ENCODE results near the gene MTSS2. TPM values are rescaled to one million over a fixed set of nuclear protein-coding genes. Genes with fewer than 3 reads are reported as not detected.
A peak's percentile ranks its signal among the peaks of the same experiment; 100 is the strongest.

The MTSS2 gene
- total and polyA plus RNA-seq, 2 of the 8 experiments (the other 6 are each of a cell fraction or from before 2014, with no cell fraction given), result 23.3 to 36.7 TPM

DNA sequence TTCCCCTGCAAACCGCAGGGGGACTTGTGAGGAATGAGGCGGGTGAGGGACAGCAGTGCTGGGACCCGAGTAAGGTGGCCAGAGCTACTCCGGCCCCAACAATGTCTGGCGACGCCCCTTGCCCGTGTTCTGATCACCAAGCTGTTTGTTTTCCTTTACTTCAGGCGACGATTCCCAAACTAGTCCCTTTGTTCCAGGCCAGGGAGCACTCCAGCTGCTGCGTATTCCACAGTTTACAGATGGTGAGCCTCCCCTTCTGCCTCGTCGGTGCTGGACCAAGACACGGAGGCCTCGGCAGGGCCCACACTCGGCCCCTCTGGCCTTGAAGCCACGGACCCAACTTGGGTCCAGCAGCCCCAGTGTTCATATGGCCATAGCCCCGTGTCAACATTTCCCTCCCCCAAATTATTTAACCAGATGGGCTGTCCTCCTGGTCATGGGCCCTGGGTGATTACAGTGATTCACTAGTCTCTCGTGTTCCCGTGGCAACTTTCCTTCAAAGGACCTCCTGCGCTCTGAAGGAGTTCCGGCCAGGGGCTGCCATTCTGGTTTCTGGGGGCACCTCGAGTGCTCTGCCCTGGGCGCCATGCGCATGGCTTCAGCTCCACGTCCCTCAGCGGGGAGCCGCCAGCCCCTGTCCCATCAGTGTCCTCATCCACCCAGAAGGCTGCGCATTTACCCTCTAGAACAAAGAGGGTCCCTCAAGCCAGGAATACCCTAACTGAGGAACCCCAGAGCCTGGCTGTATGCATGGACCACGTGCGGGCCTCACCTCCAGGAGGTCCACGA is 24.8 kb upstream of the MTSS2 start:
- H2AFZ ChIP-seq (ENCODE audit: low read length), result no peak overlapping the region
- TF ChIP-seq POU5F1 (IDR thresholded peaks at IDR 0.05; ENCODE audit: low read depth, low read length) (no peak), EP300 (IDR thresholded peaks at IDR 0.05; ENCODE audit: borderline replicate concordance in 1 of 2, low read depth in 2 of 2, low read length in 2 of 2) (no peak), SUZ12 (IDR thresholded peaks at IDR 0.05; ENCODE audit: low read length) (no peak), JUN (IDR thresholded peaks at IDR 0.05; ENCODE audit: low read depth, low read length) (no peak), SIN3A (conservative IDR thresholded peaks at IDR 0.05 in 1 of 2, IDR thresholded peaks at IDR 0.05 in 1 of 2; ENCODE audit: low read depth in 1 of 2, low read length in 2 of 2) (no peak), RAD21 (IDR thresholded peaks at IDR 0.05 in 1 of 2, conservative IDR thresholded peaks at IDR 0.05 in 1 of 2; ENCODE audit: low read depth in 2 of 2, low read length in 2 of 2) (no peak), TBP (IDR thresholded peaks at IDR 0.05; ENCODE audit: low read depth, low read length) (no peak), EZH2 (IDR thresholded peaks at IDR 0.05; ENCODE audit: low read depth, low read length, severe bottlenecking) (no peak), SRF (IDR thresholded peaks at IDR 0.05; ENCODE audit: low read depth, low read length) (no peak), SP2 (IDR thresholded peaks at IDR 0.05; ENCODE audit: low read length) (no peak)
- TF ChIP-seq, protein P1, sequence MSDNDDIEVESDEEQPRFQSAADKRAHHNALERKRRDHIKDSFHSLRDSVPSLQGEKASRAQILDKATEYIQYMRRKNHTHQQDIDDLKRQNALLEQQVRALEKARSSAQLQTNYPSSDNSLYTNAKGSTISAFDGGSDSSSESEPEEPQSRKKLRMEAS (IDR thresholded peaks at IDR 0.05), result no peak

More for the DNA sequence above, 24.8 kb upstream of the MTSS2 start:
- Histone ChIP-seq H3K23ac (ENCODE audit: insufficient read length) (no peak overlapping the region), H2BK12ac (ENCODE audit: low read depth, low read length) (0 out of 2 replicates have a peak overlapping the region, but pooled peaks have one; percentile 63), H3K56ac (replicated peaks; ENCODE audit: insufficient read length, low read depth, low read length) (no peak overlapping the region), H3K4me1 (replicated peaks in 1 of 4; ENCODE audit: control insufficient read depth in 3 of 4, insufficient read depth in 4 of 4, low read length in 3 of 4) (peaks cover 4 to 39% (median 25%) of the 10 kb centered on the region in 4 experiments), H2BK20ac (ENCODE audit: low read length) (no peak overlapping the region), H3K23me2 (ENCODE audit: low read depth, low read length) (no peaks in the 10 kb centered on the region), H4K91ac (replicated peaks; ENCODE audit: insufficient read length, low read length) (peak overlapping the region; percentile 11), H3K14ac (ENCODE audit: insufficient read length) (no peak overlapping the region), H3K79me2 (ENCODE audit: control insufficient read depth in 1 of 2, insufficient read depth in 2 of 2, low read length in 2 of 2) (no peaks in the 10 kb centered on the region), H3K9ac (replicated peaks in 1 of 4; ENCODE audit: extremely low read depth in 1 of 4, low read depth in 3 of 4, low read length in 3 of 4) (no peak overlapping the region), H3K9me3 (ENCODE audit: insufficient read depth in 2 of 2, low read depth in 1 of 2, low read length in 1 of 2) (no peaks in the 10 kb centered on the region), H4K8ac (ENCODE audit: extremely low read depth, insufficient read depth, low read length) (peak overlapping the region; percentile 45; the same call in 1 of the 2 replicates), H2BK5ac (ENCODE audit: low read depth, low read length) (no peak overlapping the region), H2BK120ac (replicated peaks; ENCODE audit: low read depth, low read length) (no peak overlapping the region), H2BK15ac (ENCODE audit: low read length) (no peak overlapping the region), H3K79me1 (ENCODE audit: low read depth, low read length) (no peaks in the 10 kb centered on the region), H3K27me3 (replicated peaks in 1 of 4; ENCODE audit: control insufficient read depth in 3 of 4, extremely low read depth in 1 of 4, insufficient read depth in 3 of 4, low read length in 3 of 4) (no peaks in the 10 kb centered on the region), H3K4ac (replicated peaks; ENCODE audit: insufficient read length, low read depth, low read length) (no peak overlapping the region), H3K18ac (ENCODE audit: extremely low read depth, low read length) (no peak overlapping the region), H4K20me1 (replicated peaks in 1 of 2; ENCODE audit: control insufficient read depth in 1 of 2, insufficient read depth in 2 of 2, low read length in 2 of 2) (peaks cover 0 to 3% of the 10 kb centered on the region in 2 experiments), H3K4me2 (ENCODE audit: insufficient read depth in 1 of 2, low read depth in 2 of 2, low read length in 2 of 2) (no peak overlapping the region), H3K27ac (ENCODE audit: low read depth, low read length) (no peak overlapping the region), H4K5ac (ENCODE audit: insufficient read length, low read depth, low read length) (no peak overlapping the region), H3K4me3 (ENCODE audit: extremely low read depth in 1 of 4, insufficient read depth in 2 of 4, low read depth in 3 of 4, low read length in 4 of 4) (no peak overlapping the region), H3K36me3 (ENCODE audit: control insufficient read depth in 2 of 4, insufficient read depth in 4 of 4, low read length in 3 of 4) (no peaks in the 10 kb centered on the region), H2AK5ac (ENCODE audit: low read depth, low read length) (0 out of 2 replicates have a peak overlapping the region, but pooled peaks have one; percentile 3)
- DNase-seq (ENCODE audit: low read depth in 1 of 2, low spot score in 2 of 2) (no peak), FAIRE-seq (no peak)
- ChIA-PET CTCF (ENCODE audit: partially characterized antibody) (interaction anchor here (0.8 to 3.5 kb wide), 7 partner anchors 9 to 60 kb away, joined by 3 to 17 read pairs (median 4); no protein-coding TSS in a partner anchor), POLR2A (ENCODE audit: partially characterized antibody) (interaction anchor here (1.3 kb wide), 1 partner anchor 16 kb away, joined by 4 read pairs; no protein-coding TSS in a partner anchor)
- WGBS, 2 experiments (ENCODE audit: extremely low coverage in 1 of 2, insufficient coverage in 1 of 2, insufficient read length in 1 of 2, insufficient replicate concordance in 2 of 2, low coverage in 1 of 2, low lambda C conversion rate in 2 of 2, missing lambda C conversion rate in 1 of 2), result 94% methylated on average over 31 of the region's 31 CpGs; no CpG with 5 or more reads in 1 of the 2 experiments

All from H1 (cell line).